CD4-positive, alpha-beta T cell treated with Interleukin-12 subunit alpha and Interleukin-12 subunit beta, for 1 hour (primary cell): ENCODE measurements around the gene BRD1.

ENCODE experiments used
- DNase-seq: peaks from one replicate; pipeline ENCODE4 v3.0.0-alpha.2; 2020

Gene BRD1

GRCh38 chr22:49800408-49801238, 27.1 kb downstream of the BRD1 start:
- no peak for DNase-seq

- no peak for DNase-seq
Measured at GRCh38 chr22:49799431-49800075, 28.1 kb downstream of the BRD1 start.

GRCh38 chr22:49798486-49799151, 29.1 kb downstream of the BRD1 start:
- DNase-seq = no peak

GRCh38 chr22:49797706-49798105, 30.0 kb downstream of the BRD1 start:
- no peak for DNase-seq

GRCh38 chr22:49796596-49797270, 30.9 kb downstream of the BRD1 start:
- no peak for DNase-seq

GRCh38 chr22:49795521-49795920, 32.2 kb downstream of the BRD1 start:
- no peak for DNase-seq

- no peak for DNase-seq
Measured at GRCh38 chr22:49793871-49794270, 33.8 kb downstream of the BRD1 start.

GRCh38 chr22:49793296-49793695, 34.4 kb downstream of the BRD1 start:
- DNase-seq = no peak

GRCh38 chr22:49792107-49792506, 35.6 kb downstream of the BRD1 start:
- no peak for DNase-seq

GRCh38 chr22:49791682-49792081, 36.0 kb downstream of the BRD1 start:
- no peak for DNase-seq

- no peak for DNase-seq
Measured at GRCh38 chr22:49790912-49791311, 36.8 kb downstream of the BRD1 start.

- DNase-seq = peak; percentile 39
Measured at GRCh38 chr22:49789289-49790141, 38.2 kb downstream of the BRD1 start.

- no peak for DNase-seq
Measured at GRCh38 chr22:49788504-49788903, 39.2 kb downstream of the BRD1 start.

- DNase-seq = no peak
Measured at GRCh38 chr22:49787861-49788260, 39.8 kb downstream of the BRD1 start.

- DNase-seq = no peak
Measured at GRCh38 chr22:49786976-49787706, 40.5 kb downstream of the BRD1 start.

GRCh38 chr22:49785841-49786471, 41.7 kb downstream of the BRD1 start:
- no peak for DNase-seq

GRCh38 chr22:49785046-49785521, 42.6 kb downstream of the BRD1 start:
- no peak for DNase-seq

GRCh38 chr22:49784630-49784971, 43.1 kb downstream of the BRD1 start:
- DNase-seq = no peak

GRCh38 chr22:49783926-49784629, 43.6 kb downstream of the BRD1 start:
- no peak for DNase-seq

GRCh38 chr22:49783036-49783746, 44.5 kb downstream of the BRD1 start:
- no peak for DNase-seq
